AG10803 (cell line): ENCODE measurements around the gene SIX2.

Experiments
- DNase-seq: peaks from one replicate; pipeline ENCODE4 v3.0.0; 2010; ENCODE audit warnings: low read depth
- H3K4me3 ChIP-seq: 2 replicates; pipeline ENCODE4 v1.5.1; 2011; ENCODE audit warnings: mild to moderate bottlenecking, low read length, control low read depth
- CTCF ChIP-seq: conservative IDR thresholded peaks from 2 replicates; pipeline ENCODE4 v1.5.1; 2011; ENCODE audit warnings: mild to moderate bottlenecking, low read length, control low read depth, inconsistent platforms

SIX2 gene

DNA sequence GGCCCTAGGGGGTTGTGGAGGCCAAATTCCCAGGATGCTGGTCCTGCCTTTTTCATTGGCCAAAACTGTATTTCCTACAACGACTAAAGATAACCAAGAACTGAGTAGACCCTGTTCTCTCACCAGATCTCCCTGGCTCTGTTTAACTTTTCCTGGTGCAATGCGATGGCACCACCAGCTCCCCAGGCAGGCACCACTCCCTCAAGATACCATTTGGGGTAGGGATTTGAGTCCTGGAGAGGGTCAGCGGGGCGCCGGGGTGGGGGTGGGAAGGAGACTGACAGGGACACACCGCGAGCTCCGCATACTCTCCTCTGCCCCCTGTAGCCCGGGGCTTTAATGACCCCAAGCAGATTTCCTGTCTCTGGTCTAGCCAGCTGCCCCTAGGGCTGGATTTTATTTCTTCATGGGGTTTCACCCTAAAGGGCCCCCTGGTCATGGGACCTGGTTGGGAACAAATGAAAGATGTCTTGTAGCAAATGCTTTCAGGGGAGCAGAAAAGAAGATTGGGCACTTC is 7.3 kb downstream of the SIX2 start:
- no peak for TF ChIP-seq CTCF
- DNase-seq: no peak
- no peak overlapping the region for H3K4me3 ChIP-seq

DNA sequence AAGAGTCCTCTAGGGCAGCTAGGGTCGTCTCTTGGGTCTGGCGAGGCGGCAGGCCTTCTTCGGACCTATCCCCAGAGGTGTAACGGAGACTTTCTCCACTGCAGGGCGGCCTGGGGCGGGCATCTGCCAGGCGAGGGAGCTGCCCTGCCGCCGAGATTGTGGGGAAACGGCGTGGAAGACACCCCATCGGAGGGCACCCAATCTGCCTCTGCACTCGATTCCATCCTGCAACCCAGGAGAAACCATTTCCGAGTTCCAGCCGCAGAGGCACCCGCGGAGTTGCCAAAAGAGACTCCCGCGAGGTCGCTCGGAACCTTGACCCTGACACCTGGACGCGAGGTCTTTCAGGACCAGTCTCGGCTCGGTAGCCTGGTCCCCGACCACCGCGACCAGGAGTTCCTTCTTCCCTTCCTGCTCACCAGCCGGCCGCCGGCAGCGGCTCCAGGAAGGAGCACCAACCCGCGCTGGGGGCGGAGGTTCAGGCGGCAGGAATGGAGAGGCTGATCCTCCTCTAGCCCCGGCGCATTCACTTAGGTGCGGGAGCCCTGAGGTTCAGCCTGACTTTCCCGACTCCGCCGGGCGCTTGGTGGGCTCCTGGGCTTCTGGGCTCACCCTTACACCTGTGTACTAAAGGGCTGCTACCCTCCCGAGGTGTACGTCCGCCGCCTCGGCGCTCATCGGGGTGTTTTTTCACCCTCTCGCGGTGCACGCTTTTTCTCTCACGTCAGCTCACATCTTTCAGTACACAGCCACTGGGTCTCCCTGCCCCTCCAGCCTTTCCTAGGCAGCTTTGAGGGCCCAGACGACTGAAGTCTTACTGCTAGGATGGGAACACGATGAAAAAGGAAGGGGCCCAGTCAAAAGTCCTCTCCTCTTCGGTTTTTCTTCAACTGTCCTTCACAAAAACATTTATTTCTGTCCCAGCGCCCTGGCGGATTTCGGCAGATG is 8.1 kb downstream of the SIX2 start:
- DNase-seq: no peak
- no peak for TF ChIP-seq CTCF
- peak overlapping the region; percentile 39 for H3K4me3 ChIP-seq

DNA sequence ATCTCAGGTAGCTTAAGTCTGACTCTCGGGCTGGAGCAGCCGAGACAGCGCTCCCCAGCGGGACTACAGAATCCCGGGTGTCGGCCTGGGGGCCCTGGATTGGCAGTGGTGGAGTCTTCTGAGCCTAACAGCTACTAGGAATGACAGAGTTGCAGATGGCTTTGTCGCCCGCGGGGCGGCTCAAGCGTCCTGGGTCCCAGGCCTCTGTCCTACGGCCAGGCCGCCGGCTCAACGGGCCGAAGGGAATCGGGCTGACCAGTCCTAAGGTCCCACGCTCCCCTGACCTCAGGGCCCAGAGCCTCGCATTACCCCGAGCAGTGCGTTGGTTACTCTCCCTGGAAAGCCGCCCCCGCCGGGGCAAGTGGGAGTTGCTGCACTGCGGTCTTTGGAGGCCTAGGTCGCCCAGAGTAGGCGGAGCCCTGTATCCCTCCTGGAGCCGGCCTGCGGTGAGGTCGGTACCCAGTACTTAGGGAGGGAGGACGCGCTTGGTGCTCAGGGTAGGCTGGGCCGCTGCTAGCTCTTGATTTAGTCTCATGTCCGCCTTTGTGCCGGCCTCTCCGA is 8.8 kb downstream of the SIX2 start:
- no peak overlapping the region for H3K4me3 ChIP-seq
- TF ChIP-seq CTCF: no peak
- no peak for DNase-seq

DNA sequence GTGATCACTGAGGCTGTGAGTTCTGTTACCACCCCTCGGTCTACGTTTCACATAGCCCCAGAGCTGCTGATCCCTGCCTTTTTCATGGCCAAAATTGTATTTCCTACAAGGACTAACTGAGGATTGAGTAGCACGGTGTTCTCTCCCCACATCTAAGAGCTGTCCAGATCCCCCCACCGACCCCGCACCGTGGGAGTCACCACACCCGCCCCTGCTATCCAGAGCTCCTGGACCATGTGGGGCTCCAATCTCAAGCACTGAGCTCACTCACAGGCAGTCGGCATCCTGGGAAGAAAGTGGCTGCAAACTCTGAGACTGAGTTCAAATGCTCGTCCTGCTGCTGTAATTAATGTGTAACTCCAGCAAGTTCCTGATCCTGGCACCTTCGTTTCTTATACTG is 9.7 kb downstream of the SIX2 start:
- no peak for DNase-seq
- no peak for TF ChIP-seq CTCF
- H3K4me3 ChIP-seq: no peak overlapping the region

GRCh38 chr2:44997963-44998362 is 11.3 kb downstream of the SIX2 start:
- H3K4me3 ChIP-seq: no peak overlapping the region
- DNase-seq: peak; percentile 20
- TF ChIP-seq CTCF: no peak

DNA sequence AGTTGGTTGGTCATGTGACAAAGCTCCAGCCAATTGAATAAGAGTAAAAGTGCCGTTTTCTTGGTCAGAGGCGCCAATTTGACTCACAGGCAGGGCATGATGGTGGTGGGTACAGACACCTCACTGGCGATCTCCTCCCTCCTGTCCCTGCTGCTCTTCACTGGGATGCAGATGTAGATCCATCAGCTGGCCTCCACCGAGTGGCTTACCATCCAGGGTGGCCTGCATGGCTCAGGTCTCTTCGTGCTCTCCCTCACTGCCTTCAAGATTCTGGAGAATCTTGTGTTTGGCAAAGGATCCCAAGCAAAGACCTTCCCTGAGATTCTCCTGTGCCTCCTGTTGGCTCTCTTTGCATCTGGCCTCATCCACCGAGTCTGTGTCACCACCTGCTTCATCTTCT is 12.9 kb downstream of the SIX2 start:
- no peak overlapping the region for H3K4me3 ChIP-seq
- TF ChIP-seq CTCF: no peak
- DNase-seq: no peak

- no peak overlapping the region for H3K4me3 ChIP-seq
- DNase-seq: no peak
- no peak for TF ChIP-seq CTCF
Observed at GRCh38 chr2:44994377-44994776, 14.9 kb downstream of the SIX2 start.
